ENCODE data around the gene ARAP1. TPM values are rescaled to one million over a fixed set of nuclear protein-coding genes. Genes with fewer than 3 reads are reported as not detected.

Gene ARAP1
- total RNA-seq, 1 donor from 2014 or later = 60.2 TPM

GRCh38 chr11:72643547-72643946 lies 108.7 kb downstream of the ARAP1 start:
- TF ChIP-seq CTCF (conservative IDR thresholded peaks at IDR 0.05; ENCODE audit: low read depth, low read length) = no peak
- DNase-seq (ENCODE audit: low read depth) = peak; percentile 27
- peak overlapping the region; percentile 50 for H3K4me3 ChIP-seq (ENCODE audit: low read depth, low read length)

- peak overlapping the region; percentile 50 for H3K4me3 ChIP-seq (ENCODE audit: low read depth, low read length)
- TF ChIP-seq CTCF (conservative IDR thresholded peaks at IDR 0.05; ENCODE audit: low read depth, low read length) = peak; percentile 75
- no peak for DNase-seq (ENCODE audit: low read depth)
Measured at GRCh38 chr11:72642884-72643522, 109.2 kb downstream of the ARAP1 start.

GRCh38 chr11:72642043-72642883 lies 109.9 kb downstream of the ARAP1 start:
- TF ChIP-seq CTCF (conservative IDR thresholded peaks at IDR 0.05; ENCODE audit: low read depth, low read length) = no peak
- DNase-seq (ENCODE audit: low read depth) = no peak

GRCh38 chr11:72641522-72642042 lies 110.6 kb downstream of the ARAP1 start:
- peak overlapping the region; percentile 37 for H3K4me3 ChIP-seq (ENCODE audit: low read depth, low read length)
- TF ChIP-seq CTCF (conservative IDR thresholded peaks at IDR 0.05; ENCODE audit: low read depth, low read length) = no peak
- DNase-seq (ENCODE audit: low read depth) = no peak

More at GRCh38 chr11:72642043-72642883, 109.9 kb downstream of the ARAP1 start:
- peak overlapping the region; percentile 50 for H3K4me3 ChIP-seq (ENCODE audit: low read depth, low read length)

- H3K4me3 ChIP-seq (ENCODE audit: low read depth, low read length) = no peak overlapping the region
- DNase-seq (ENCODE audit: low read depth) = no peak
- TF ChIP-seq CTCF (conservative IDR thresholded peaks at IDR 0.05; ENCODE audit: low read depth, low read length) = no peak
Measured at GRCh38 chr11:72639502-72640375, 112.5 kb downstream of the ARAP1 start.

GRCh38 chr11:72637926-72638325 lies 114.3 kb downstream of the ARAP1 start:
- no peak overlapping the region for H3K4me3 ChIP-seq (ENCODE audit: low read depth, low read length)
- DNase-seq (ENCODE audit: low read depth) = no peak
- no peak for TF ChIP-seq CTCF (conservative IDR thresholded peaks at IDR 0.05; ENCODE audit: low read depth, low read length)
